Measurements from ENCODE around the gene CLK2.
A peak's percentile ranks its signal among the peaks of the same experiment; 100 is the strongest.

The CLK2 gene

DNA sequence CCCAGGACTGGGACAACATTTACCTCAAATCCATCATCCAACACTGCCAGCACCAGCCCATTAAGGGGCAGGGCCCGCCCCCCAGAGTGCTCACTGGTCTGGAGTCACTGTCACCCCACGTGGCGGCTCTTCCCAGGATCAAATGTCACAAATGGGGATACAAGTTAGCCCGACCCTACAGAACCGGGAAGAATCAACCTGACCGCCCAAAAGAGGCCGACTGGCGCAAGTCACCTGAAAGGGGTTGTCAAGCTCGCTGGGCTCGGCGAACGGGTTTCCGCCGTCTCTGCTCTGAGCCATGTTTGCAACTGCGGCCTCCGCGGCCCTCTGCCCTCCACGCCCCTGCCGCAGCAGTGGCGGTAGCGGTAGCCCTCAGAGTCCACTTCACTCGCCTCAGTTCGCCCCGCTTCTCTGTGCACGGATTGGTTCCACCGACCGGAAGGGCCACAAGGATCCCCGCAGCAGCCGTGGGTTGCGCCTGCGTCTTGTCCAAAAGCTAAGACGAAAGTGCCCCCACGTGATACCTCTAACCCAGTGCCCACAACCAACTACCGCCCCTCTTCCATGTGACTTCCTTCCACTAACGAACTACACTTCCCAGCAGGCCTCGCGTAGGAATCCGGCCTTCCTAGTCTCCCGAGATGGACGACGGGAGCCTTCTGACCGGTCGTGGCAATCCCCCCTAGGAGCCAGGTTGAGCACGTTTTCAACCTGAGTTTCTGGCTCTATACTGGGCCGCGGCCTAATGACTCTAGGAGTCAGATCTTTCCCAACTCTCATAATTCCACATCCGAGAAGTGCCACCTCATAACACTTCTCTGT is 11.2 kb downstream of the CLK2 start, which contains the start of gene SCAMP3:
Gene SCAMP3, minus strand, starts transcription at position 509 of the 822 bp plus-strand sequence. Its CDS starts 209 bp downstream, at position 300.
- H3K9me3 Mint-ChIP-seq: no peaks in the 10 kb centered on the region
- ATAC-seq (peak; percentile 98), DNase-seq (peak; percentile 89)
- no peaks in the 10 kb centered on the region for H3K27me3 Mint-ChIP-seq
- H3K27ac Mint-ChIP-seq: peak within 1 kb of the TSS; percentile 96
- peaks cover 30% of the 10 kb centered on the region for H3K4me1 Mint-ChIP-seq
- peaks cover 59% of the 10 kb centered on the region for H3K36me3 Mint-ChIP-seq (ENCODE audit: low read depth)
- H3K4me3 Mint-ChIP-seq: peak within 1 kb of the TSS; percentile 97

- peak overlapping the region; percentile 96 for H3K27ac Mint-ChIP-seq
- ATAC-seq (peak; percentile 22), DNase-seq (no peak)
- H3K9me3 Mint-ChIP-seq: no peaks in the 10 kb centered on the region
- H3K27me3 Mint-ChIP-seq: no peaks in the 10 kb centered on the region
- peaks cover 55% of the 10 kb centered on the region for H3K36me3 Mint-ChIP-seq (ENCODE audit: low read depth)
- peak overlapping the region; percentile 97 for H3K4me3 Mint-ChIP-seq
- peaks cover 30% of the 10 kb centered on the region for H3K4me1 Mint-ChIP-seq
Measured at GRCh38 chr1:155261493-155261851, 11.8 kb downstream of the CLK2 start.

DNA sequence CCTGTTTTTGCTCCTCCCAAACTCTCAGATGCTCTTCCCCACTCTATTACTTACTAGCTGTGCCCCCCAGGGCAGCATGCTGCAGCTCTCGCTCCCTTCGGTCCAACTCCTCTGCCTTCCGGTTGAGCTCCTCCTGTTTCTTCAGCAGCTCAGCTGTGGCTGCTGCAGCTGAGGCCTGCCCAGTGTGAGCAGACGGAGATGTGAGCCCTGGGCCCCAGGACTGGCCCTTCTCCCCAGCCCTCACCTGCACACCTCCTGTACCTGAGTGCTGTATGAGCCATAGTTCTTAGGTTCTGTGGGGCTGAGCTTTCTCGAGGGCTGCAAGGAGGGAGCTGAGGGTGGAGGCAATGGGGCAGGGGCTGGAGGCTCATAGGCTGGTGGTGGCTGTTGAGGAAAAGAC is 13.0 kb downstream of the CLK2 start:
- DNase-seq (no peak), ATAC-seq (no peak)
- H3K9me3 Mint-ChIP-seq: no peaks in the 10 kb centered on the region
- H3K27ac Mint-ChIP-seq: peak overlapping the region; percentile 6
- peaks cover 32% of the 10 kb centered on the region for H3K4me1 Mint-ChIP-seq
- H3K27me3 Mint-ChIP-seq: no peaks in the 10 kb centered on the region
- peaks cover 46% of the 10 kb centered on the region for H3K36me3 Mint-ChIP-seq (ENCODE audit: low read depth)
- H3K4me3 Mint-ChIP-seq: peak overlapping the region; percentile 97

DNA sequence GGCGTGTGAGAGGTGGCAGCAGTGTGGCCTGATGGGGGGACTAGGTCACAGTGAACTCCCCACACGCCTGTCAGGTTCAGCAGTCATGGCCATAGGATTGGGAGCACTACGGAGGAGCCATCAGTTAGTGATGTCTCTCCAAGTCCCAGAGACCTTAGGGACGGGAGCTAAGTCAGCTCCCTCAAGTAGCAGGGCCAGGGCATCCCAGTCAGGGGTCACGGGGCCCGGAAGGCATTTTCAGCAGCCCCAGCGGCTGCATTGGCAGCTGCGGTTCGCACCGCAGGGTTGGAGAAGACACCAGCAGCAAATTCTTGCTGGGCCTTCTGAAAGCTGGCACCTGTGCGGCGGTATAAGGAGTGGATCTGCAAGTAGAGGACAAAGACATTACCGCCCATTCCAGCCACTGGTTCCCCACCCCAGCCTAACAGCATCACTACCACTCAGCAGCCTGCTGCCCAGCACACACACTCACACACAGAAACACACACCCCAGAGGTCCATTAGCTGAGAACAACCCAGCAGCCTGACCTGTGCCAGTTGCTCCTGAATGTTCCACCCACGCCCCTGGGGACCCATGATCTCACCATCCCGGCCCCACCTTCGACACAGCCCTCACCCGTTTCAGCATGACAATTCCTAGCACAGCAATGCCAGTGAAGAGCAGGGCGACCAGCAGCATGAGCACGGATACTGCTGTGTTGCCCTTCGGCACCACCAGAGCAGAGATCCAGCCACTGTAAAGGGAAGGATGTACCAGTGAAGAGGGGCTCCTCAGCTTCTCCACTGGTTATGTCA is 17.0 kb downstream of the CLK2 start:
- no peak for DNase-seq
- no peaks in the 10 kb centered on the region for H3K27me3 Mint-ChIP-seq
- peak overlapping the region; percentile 86 for H3K4me3 Mint-ChIP-seq
- H3K36me3 Mint-ChIP-seq (ENCODE audit: low read depth): peaks cover 24% of the 10 kb centered on the region
- H3K9me3 Mint-ChIP-seq: no peaks in the 10 kb centered on the region
- peaks cover 29% of the 10 kb centered on the region for H3K4me1 Mint-ChIP-seq
- peak overlapping the region; percentile 18 for H3K27ac Mint-ChIP-seq
- no peak for ATAC-seq

DNA sequence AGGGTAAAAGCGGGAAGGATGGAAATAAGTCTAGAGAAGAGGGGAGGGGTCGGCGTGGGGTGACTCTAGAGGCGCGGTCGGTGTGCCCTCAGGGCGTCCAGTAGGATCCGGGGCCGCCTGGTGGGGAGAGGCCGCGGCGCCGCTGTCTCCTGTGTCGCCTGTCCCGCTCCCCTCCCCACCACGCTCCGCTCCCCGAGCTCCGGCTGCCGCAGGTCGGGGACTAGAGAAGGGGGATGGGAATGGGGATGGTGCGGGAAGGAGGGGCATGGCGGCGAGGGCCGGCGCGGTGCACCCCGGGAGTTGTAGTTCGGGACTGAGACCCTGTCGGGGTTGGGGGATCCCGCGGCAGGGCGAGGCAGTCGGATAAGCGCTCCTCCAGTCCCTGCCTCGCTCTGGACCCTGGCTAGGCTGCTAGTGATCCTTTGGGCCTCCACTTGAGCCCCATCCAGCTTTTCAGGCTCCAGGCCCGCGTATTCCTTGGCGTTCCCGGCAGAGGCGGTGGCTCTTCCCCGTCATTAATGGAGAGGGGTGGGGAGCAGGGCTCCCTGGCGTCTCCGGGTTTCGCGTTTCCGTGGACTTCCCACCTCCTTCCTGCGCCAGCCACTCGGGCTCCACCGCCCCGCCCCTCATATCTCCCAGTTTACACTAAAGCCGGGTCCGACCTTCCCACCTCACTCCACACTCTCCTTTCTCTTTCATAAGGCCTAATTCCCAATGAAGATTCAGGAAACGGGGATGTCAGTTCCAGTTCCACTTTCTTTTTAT is 17.9 kb downstream of the CLK2 start, which contains the start of gene ENTREP3:
Gene ENTREP3, minus strand, starts transcription at position 241 of the 765 bp plus-strand sequence. CDS start 606 bp downstream, outside the sequence.
- peak; percentile 86 for DNase-seq
- H3K4me3 Mint-ChIP-seq: peak within 1 kb of the TSS; percentile 86
- peaks cover 18% of the 10 kb centered on the region for H3K36me3 Mint-ChIP-seq (ENCODE audit: low read depth)
- no peaks in the 10 kb centered on the region for H3K9me3 Mint-ChIP-seq
- no peaks in the 10 kb centered on the region for H3K27me3 Mint-ChIP-seq
- peaks cover 26% of the 10 kb centered on the region for H3K4me1 Mint-ChIP-seq
- peak within 1 kb of the TSS; percentile 73 for H3K27ac Mint-ChIP-seq
- ATAC-seq: peak; percentile 76

DNA sequence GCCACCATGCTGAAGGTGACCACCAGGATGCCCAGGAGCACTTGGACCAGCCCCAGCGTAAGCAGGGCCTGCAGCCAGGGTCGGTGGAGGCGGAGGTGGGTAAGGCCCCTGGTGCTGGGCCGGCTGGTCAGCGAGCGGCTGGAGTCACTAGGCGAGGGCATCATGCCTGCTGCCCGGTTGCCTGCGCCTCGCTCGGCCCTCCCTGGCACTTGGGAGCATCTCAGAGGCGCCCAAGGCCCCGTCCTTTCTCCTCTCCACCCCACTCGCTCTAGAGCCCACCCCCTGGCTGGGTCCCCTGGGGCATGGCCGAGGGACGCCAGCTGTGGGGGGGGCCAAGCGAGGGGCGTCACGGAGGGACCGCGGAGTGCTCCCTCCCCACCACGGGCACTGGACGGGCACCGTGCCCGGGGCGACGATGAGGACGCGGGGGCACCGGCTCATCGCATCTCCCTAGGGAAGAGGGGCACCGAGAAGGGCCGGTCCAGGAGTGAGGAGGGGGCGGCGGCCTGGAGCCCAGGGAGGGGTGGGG is 18.5 kb downstream of the CLK2 start:
- H3K4me3 Mint-ChIP-seq: peak overlapping the region; percentile 86
- ATAC-seq: no peak

DNA sequence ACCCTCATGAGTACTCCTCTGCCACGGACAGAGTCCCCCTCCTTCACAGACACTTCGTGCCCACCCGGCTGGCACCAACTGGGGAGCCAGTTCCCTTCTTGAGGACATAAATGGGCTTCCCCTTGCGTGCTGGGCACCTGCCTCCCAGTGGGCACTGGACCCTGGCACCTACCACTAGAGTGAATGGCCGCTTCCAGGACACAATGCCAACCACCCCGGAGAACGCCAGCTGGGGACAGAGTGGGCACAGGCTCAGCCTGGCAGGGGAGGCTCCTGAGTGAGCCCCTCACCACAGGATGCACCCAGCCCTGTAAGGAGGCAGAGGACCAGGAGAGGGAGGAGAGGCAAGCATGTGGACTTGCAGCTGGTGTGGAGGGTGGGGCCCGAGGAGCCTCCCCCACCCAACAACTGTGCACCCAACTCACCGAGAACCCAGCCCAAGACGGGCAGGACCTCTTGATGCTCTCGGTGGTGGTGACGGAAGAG is 19.0 kb downstream of the CLK2 start:
- Mint-ChIP-seq H3K27me3 (no peaks in the 10 kb centered on the region), H3K9me3 (no peaks in the 10 kb centered on the region), H3K27ac (peak overlapping the region; percentile 73), H3K4me3 (peak overlapping the region; percentile 86), H3K4me1 (peaks cover 25% of the 10 kb centered on the region), H3K36me3 (ENCODE audit: low read depth) (peaks cover 15% of the 10 kb centered on the region)
- ATAC-seq (no peak), DNase-seq (no peak)

More for the DNA sequence above, 18.5 kb downstream of the CLK2 start:
- peak overlapping the region; percentile 73 for H3K27ac Mint-ChIP-seq
- peaks cover 25% of the 10 kb centered on the region for H3K4me1 Mint-ChIP-seq
- H3K27me3 Mint-ChIP-seq: no peaks in the 10 kb centered on the region
- no peaks in the 10 kb centered on the region for H3K9me3 Mint-ChIP-seq
- peaks cover 15% of the 10 kb centered on the region for H3K36me3 Mint-ChIP-seq (ENCODE audit: low read depth)
- no peak for DNase-seq

- Mint-ChIP-seq H3K4me3 (peak overlapping the region; percentile 86), H3K27me3 (no peaks in the 10 kb centered on the region), H3K27ac (no peak overlapping the region), H3K4me1 (peaks cover 25% of the 10 kb centered on the region), H3K9me3 (no peaks in the 10 kb centered on the region), H3K36me3 (ENCODE audit: low read depth) (peaks cover 15% of the 10 kb centered on the region)
- no peak for ATAC-seq
- no peak for DNase-seq
Measured at GRCh38 chr1:155253797-155254196, 19.5 kb downstream of the CLK2 start.

- Mint-ChIP-seq H3K4me1 (peaks cover 25% of the 10 kb centered on the region), H3K36me3 (ENCODE audit: low read depth) (peaks cover 10% of the 10 kb centered on the region), H3K4me3 (peak overlapping the region; percentile 86), H3K27me3 (no peaks in the 10 kb centered on the region), H3K9me3 (no peaks in the 10 kb centered on the region), H3K27ac (no peak overlapping the region)
- ATAC-seq (no peak), DNase-seq (no peak)
Measured at GRCh38 chr1:155253208-155253607, 20.1 kb downstream of the CLK2 start.

- H3K4me3 Mint-ChIP-seq: no peak overlapping the region
- H3K36me3 Mint-ChIP-seq (ENCODE audit: low read depth): peaks cover 4% of the 10 kb centered on the region
- DNase-seq (no peak), ATAC-seq (no peak)
- no peaks in the 10 kb centered on the region for H3K27me3 Mint-ChIP-seq
- peaks cover 25% of the 10 kb centered on the region for H3K4me1 Mint-ChIP-seq
- H3K9me3 Mint-ChIP-seq: no peaks in the 10 kb centered on the region
- H3K27ac Mint-ChIP-seq: no peak overlapping the region
Measured at GRCh38 chr1:155251566-155251965, 21.7 kb downstream of the CLK2 start.

DNA sequence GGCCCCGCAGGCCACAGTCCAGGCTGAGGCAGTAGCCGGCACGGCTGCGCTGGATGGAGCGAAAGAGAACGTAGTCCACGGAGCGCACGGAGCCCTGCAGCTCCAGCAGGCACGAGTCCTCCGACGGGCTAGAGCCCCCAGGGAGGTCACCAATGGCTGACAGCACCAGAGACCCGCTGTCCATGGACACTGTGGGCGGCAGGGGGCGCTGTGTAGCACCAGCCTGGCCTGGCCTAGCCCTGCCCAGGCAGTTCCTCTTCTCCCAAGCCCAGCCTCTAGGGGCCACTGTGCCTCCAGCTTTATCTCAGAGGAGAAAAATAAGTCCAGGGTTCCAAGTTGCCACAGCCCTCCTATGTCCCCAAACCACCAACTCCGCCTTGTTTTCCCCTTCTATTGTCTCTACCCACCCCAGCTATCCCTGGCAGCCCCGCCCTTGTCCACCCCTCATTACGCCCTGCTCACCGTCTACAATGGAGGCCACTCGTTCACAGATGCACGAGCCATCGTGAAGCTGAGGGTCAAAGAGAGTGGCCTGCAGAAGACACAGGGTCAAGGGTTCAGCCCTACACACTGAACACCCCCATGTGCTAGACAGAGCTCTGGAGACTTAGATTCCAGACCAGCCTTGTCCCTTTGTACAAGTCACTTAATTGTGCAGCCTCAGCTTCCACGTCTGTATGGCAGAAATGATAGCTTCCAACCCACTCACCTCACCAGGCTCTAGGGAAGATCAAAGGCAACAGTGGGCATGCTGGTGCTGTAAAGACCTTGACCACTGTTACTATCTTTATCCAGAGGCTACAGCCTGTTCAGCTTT is 22.5 kb downstream of the CLK2 start:
- Mint-ChIP-seq H3K4me1 (peaks cover 24% of the 10 kb centered on the region), H3K4me3 (peak overlapping the region; percentile 52), H3K27me3 (no peaks in the 10 kb centered on the region), H3K9me3 (no peaks in the 10 kb centered on the region), H3K36me3 (ENCODE audit: low read depth) (peaks cover 4% of the 10 kb centered on the region), H3K27ac (no peak overlapping the region)
- peak; percentile 98 for DNase-seq
- peak; percentile 97 for ATAC-seq

DNA sequence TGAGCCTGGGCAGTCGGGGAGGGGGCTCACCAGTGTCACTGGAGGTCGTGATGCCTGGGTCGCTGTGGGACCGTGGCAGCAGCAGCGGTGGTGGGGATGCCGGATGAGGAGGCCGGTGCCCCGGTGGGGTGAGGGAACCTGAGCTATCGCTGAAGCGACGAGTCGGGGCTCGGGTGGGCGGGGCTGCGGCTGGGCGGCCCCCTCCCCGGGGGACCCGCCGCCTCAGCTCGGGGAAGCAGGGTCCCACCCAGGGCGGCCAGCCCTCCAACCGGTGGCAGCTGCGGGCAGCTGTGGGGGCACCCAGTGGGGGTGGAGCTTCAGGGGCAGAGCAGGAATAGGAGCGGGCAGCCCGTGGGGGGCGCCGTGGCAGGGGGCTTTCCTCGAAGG is 23.1 kb downstream of the CLK2 start:
- Mint-ChIP-seq H3K9me3 (no peaks in the 10 kb centered on the region), H3K36me3 (ENCODE audit: low read depth) (peaks cover 4% of the 10 kb centered on the region), H3K4me1 (peaks cover 23% of the 10 kb centered on the region), H3K27me3 (no peaks in the 10 kb centered on the region), H3K4me3 (peak overlapping the region; percentile 63), H3K27ac (peak overlapping the region; percentile 52)
- no peak for DNase-seq
- ATAC-seq: peak; percentile 2

Measured in activated naive CD8-positive, alpha-beta T cell treated with anti-CD3 and anti-CD28 coated beads, Interleukin-2, amount 50 U/mL, for 24 hours (primary cell).